Memory B cell (primary cell): ENCODE results near the gene BNC2.
A peak's percentile ranks its signal among the peaks of the same experiment; 100 is the strongest.
"Not testable (repeated sequence)": the region's sequence is repeated elsewhere in the genome, so short reads cannot be mapped to it uniquely, and the experiment has no call there.

Source experiments
- ATAC-seq: fragments of 150-1000 bp; cut with Tn5 transposase; 2 replicates; pipeline ENCODE4 v1.10.0; 2021; ENCODE audit warnings: low read depth, mild to moderate bottlenecking, moderate library complexity
- DNase-seq, 2 donors: peaks; one replicate each; pipeline ENCODE4 v3.0.0; 2022; ENCODE audit warnings: low spot score in 2 of 2
- H3K27ac Mint-ChIP-seq: one replicate; pipeline ENCODE4 v1.8.0; 2022; ENCODE audit warnings: mild to moderate bottlenecking, moderate library complexity, mixed read lengths
- H3K27me3 Mint-ChIP-seq: one replicate; pipeline ENCODE4 v1.8.0; 2022; ENCODE audit warnings: mixed read lengths
- H3K36me3 Mint-ChIP-seq: one replicate; pipeline ENCODE4 v1.8.0; 2022; ENCODE audit warnings: mild to moderate bottlenecking, mixed read lengths
- H3K4me1 Mint-ChIP-seq: one replicate; pipeline ENCODE4 v1.8.0; 2022; ENCODE audit warnings: mixed read lengths
- H3K4me3 Mint-ChIP-seq: one replicate; pipeline ENCODE4 v1.8.0; 2022; ENCODE audit warnings: mild to moderate bottlenecking, moderate library complexity, mixed read lengths
- H3K9me3 Mint-ChIP-seq: one replicate; pipeline ENCODE4 v1.8.0; 2022; ENCODE audit warnings: mixed read lengths

BNC2 gene, protein sequence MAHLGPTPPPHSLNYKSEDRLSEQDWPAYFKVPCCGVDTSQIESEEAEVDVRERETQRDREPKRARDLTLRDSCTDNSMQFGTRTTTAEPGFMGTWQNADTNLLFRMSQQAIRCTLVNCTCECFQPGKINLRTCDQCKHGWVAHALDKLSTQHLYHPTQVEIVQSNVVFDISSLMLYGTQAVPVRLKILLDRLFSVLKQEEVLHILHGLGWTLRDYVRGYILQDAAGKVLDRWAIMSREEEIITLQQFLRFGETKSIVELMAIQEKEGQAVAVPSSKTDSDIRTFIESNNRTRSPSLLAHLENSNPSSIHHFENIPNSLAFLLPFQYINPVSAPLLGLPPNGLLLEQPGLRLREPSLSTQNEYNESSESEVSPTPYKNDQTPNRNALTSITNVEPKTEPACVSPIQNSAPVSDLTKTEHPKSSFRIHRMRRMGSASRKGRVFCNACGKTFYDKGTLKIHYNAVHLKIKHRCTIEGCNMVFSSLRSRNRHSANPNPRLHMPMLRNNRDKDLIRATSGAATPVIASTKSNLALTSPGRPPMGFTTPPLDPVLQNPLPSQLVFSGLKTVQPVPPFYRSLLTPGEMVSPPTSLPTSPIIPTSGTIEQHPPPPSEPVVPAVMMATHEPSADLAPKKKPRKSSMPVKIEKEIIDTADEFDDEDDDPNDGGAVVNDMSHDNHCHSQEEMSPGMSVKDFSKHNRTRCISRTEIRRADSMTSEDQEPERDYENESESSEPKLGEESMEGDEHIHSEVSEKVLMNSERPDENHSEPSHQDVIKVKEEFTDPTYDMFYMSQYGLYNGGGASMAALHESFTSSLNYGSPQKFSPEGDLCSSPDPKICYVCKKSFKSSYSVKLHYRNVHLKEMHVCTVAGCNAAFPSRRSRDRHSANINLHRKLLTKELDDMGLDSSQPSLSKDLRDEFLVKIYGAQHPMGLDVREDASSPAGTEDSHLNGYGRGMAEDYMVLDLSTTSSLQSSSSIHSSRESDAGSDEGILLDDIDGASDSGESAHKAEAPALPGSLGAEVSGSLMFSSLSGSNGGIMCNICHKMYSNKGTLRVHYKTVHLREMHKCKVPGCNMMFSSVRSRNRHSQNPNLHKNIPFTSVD

DNA sequence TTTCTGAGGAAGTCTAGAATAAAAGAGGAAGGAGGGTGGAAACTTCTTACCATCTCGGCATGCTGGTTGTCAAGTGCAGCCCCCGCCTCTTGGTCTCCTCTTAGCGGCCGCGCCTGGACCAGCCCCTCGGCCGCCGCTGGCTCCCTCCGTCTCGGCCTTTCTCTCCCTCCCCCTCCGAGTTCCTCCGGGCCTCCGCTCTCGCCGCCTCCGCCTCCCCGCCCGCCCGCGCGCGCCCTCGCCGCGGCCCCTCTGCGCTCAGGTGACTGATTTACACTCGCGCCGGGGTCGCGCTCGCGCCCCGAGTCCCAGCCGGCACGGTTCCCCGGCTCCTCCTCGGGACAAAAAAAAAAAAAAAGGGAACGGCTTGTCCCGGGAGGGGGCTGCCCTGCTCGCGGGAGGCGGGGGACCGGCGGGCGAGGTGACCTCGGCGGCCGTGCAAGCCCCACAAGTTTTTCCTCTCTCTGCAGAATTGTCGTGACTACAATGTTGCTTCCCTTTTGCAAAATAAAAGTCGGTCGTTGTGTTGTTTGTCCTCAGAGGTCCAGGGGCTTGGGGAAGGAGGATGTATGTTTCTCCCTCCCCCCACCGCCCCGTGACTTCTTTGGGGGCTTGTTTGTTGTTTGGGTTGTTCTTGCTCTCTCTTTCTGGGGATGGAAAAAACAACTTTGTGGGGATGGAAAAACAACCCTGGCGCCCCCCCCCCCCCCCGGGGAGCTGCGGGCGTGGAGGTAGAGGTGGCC lies at the start of gene BNC2:
BNC2 (minus strand) TSS at position 75 of the 740 bp plus-strand sequence; CDS start at position 53, 22 bp downstream.
- H3K9me3 Mint-ChIP-seq, result no peaks in the 10 kb centered on the region
- ATAC-seq, result no peak
- H3K36me3 Mint-ChIP-seq, result peaks cover 2% of the 10 kb centered on the region
- H3K4me1 Mint-ChIP-seq, result no peaks in the 10 kb centered on the region
- H3K27ac Mint-ChIP-seq, result no peak within 1 kb of the TSS
- H3K27me3 Mint-ChIP-seq, result peaks cover 11% of the 10 kb centered on the region
- peak within 1 kb of the TSS; percentile 60 for H3K4me3 Mint-ChIP-seq
- DNase-seq, result no peak

DNA sequence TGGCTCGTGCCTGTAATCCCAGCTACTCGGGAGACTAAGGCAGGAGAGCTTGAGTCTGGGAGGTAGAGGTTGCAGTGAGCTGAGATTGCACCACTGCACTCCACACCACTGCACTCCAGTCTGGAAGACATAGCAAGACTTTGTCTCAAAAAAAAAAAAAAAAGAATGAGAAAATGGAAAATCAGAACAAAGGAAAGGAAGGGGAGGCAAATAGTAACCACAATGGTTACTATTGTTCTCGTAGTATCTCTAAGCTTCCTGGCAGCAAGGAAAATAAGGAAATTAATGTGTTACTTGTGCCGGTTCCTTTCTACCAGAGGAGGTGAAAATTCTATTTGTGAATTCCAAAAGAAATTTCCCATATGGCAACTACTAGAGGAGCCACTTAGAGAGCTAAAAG lies 48.5 kb upstream of the BNC2 start:
- H3K4me3 Mint-ChIP-seq, result no peak overlapping the region
- ATAC-seq (no peak), DNase-seq (no peak)
- no peaks in the 10 kb centered on the region for H3K4me1 Mint-ChIP-seq
- no peak overlapping the region for H3K27ac Mint-ChIP-seq
- no peaks in the 10 kb centered on the region for H3K36me3 Mint-ChIP-seq
- no peaks in the 10 kb centered on the region for H3K27me3 Mint-ChIP-seq
- peaks cover 16% of the 10 kb centered on the region for H3K9me3 Mint-ChIP-seq

DNA sequence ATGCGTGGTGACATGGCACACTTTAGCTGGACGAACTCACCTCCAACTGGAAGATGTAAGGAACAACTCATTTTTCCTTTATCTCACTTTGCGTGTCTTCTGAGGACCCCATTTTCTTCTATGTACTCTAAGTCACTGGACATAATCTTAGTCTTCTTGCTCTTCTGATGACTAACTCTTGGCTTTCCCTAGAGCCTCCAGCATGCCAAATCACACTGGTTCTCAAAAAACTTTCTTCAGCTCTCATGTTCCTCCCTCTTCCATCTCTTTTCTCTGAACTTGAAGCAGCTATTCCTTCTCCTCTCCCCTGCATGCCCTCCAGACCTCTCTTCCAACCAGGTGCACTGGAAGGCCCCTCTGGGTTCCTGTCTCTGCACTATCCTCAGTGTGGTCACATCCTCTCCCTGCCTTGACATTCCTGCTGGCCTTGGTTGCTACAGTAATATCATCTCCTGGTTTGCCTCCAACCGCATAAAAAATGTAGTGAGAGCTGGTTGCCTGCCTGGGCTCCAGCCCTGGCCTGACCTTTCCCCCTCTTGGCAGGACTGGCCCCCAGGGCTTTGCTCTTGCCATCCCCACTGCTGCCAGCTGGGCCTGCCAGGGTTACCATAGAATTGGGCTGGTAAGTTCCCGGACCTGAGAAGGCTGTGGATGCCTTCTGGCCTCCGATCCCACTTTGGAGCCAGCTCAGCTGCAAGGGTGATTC lies 44.8 kb upstream of the BNC2 start:
- Mint-ChIP-seq H3K27me3 (no peaks in the 10 kb centered on the region), H3K4me3 (no peak overlapping the region), H3K36me3 (no peaks in the 10 kb centered on the region), H3K9me3 (peaks cover 14% of the 10 kb centered on the region), H3K4me1 (no peaks in the 10 kb centered on the region), H3K27ac (no peak overlapping the region)
- DNase-seq (no peak), ATAC-seq (no peak)

DNA sequence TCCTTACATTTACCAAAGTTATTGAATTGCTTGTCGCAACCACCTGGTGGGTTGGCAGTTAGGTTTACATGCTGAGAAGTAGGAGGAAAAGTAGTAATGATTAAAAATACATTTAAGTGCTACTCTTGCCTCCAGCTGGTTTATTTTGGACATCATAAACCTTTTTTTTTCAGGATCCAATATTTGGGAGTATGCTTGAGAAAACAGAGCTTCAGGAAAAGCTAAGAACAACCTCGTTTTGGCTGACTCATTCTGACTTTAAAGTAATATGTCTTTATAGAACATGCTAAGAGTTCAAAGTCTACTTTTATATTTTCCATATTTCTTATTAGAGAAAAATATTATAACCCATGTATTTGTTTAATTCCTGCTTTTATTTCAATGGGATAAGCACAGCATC lies 41.7 kb upstream of the BNC2 start:
- H3K4me1 Mint-ChIP-seq, result no peaks in the 10 kb centered on the region
- peaks cover 8% of the 10 kb centered on the region for H3K9me3 Mint-ChIP-seq
- DNase-seq (no peak), ATAC-seq (no peak)
- no peak overlapping the region for H3K4me3 Mint-ChIP-seq
- H3K27ac Mint-ChIP-seq, result no peak overlapping the region
- no peaks in the 10 kb centered on the region for H3K36me3 Mint-ChIP-seq
- no peaks in the 10 kb centered on the region for H3K27me3 Mint-ChIP-seq

DNA sequence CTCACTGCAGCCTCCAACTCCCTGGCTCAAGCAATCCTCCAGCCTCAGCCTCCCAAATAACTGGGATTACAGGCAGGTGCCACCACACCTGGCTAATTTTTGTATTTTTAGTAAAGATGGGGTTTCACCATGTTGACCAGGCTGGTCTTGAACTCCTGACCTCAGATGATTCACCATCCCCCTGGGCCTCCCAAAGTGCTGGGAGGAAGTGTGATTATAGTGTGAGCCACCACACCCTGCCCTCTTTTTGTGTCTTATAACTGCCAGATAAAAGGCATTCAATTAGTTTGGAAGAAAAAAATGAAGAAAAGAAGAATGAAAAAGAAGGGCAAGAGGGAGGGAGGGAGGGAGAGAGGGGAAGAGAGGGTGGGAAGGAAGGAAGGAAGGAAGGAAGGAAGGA lies 37.7 kb upstream of the BNC2 start:
- not testable (repeated sequence) for H3K4me3 Mint-ChIP-seq, H3K27me3 Mint-ChIP-seq, DNase-seq, H3K36me3 Mint-ChIP-seq, H3K9me3 Mint-ChIP-seq, H3K27ac Mint-ChIP-seq, ATAC-seq, H3K4me1 Mint-ChIP-seq

DNA sequence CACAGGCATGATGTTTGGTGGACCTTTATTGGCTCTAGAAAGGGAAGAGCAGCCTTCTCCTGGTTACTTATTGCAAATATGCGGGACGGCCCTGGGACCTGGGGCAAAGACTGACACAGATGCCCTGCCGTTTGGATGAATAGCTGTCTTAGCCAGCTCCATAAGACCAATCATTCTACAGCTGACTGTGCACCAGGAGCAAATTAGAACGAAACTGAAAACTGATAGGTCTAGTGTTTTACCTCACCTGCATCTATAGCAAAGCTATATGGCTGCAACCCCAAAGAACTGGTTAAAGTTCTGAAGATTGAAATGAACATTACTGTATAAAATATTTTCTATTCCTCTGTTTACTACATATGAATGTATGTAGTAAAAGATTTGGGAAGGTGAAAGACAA lies 34.2 kb upstream of the BNC2 start:
- Mint-ChIP-seq H3K27me3 (no peaks in the 10 kb centered on the region), H3K27ac (no peak overlapping the region), H3K4me1 (no peaks in the 10 kb centered on the region), H3K4me3 (no peak overlapping the region), H3K9me3 (peaks cover 5% of the 10 kb centered on the region), H3K36me3 (no peaks in the 10 kb centered on the region)
- DNase-seq (no peak), ATAC-seq (no peak)

DNA sequence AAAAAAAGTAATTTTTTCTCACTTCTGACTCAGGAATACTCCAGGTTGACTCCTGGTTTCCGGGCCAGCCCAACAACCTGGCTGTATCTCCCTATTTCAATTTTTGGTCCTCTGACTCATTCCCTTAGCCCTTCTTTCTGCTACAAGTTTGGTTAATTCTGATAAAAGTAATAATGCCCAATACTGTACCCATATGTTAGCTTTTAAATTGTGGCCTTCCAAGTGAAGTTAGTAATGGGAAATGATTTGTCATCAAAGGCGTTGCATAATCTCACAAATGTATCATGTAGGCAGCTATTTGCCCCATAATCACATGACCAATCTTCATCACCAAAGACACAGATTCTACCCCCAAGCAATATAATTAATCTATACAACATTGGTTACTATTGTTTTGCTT lies 31.1 kb upstream of the BNC2 start:
- Mint-ChIP-seq H3K4me1 (no peaks in the 10 kb centered on the region), H3K27ac (no peak overlapping the region), H3K4me3 (no peak overlapping the region), H3K27me3 (no peaks in the 10 kb centered on the region), H3K36me3 (no peaks in the 10 kb centered on the region), H3K9me3 (peaks cover 5% of the 10 kb centered on the region)
- no peak for ATAC-seq
- no peak for DNase-seq

DNA sequence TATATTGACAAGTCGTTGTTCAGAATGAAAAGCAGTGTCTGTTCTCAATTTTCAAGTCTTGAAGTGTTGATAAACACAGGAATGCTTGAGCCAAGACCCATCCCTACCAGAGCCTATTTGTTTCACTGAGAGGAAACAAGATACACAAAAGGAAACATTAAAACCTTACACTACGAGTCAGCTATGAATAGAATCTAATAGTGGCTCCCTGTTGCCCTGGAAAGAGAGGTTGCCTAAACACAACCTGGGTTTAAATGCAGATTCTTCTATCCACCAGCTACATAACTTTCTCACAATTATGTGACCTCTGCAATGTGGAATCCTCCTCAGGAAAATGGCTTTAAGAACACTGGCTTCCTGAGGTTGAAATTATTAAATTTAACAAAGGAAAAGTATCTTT lies 29.1 kb upstream of the BNC2 start:
- no peak for DNase-seq
- no peaks in the 10 kb centered on the region for H3K36me3 Mint-ChIP-seq
- no peaks in the 10 kb centered on the region for H3K4me1 Mint-ChIP-seq
- no peak overlapping the region for H3K4me3 Mint-ChIP-seq
- no peak for ATAC-seq
- H3K9me3 Mint-ChIP-seq, result peaks cover 5% of the 10 kb centered on the region
- no peaks in the 10 kb centered on the region for H3K27me3 Mint-ChIP-seq
- no peak overlapping the region for H3K27ac Mint-ChIP-seq

DNA sequence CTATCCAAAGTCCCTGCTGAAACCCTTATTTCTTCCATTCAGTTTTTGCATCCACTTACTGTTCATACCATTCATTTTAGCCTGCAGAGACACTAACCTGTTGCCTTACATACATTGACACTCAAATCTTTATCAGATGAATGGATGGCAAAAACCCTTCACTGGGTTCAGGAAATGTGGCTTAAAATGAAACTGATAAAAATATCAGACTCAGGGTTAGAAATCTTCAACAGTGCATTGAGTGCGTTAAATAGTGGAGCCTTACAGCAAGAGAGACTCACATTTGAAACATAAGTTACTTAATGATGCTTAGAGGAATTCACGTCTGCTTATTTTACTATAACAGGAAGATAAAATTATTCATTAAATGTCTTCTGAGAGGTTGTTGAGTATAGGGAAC lies 28.0 kb upstream of the BNC2 start:
- ATAC-seq, result no peak
- H3K27ac Mint-ChIP-seq, result no peak overlapping the region

DNA sequence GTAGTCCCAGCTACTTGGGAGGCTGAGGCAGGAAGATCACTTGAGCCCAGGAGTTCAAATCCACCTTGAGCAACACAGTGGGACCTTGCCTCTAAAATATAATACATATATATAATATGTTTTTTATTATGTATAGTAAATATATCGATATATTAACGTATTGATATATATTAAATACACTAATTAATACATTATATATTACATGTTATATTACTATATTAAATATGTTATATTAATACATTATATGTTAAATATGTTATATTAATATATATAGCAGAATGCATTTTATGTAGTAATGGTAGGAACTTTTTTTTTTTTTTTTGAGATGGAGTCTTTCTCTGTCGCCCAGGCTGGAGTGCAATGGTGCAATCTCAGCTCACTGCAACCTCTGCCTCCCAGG lies 18.1 kb upstream of the BNC2 start:
- no peak overlapping the region for H3K4me3 Mint-ChIP-seq
- H3K27me3 Mint-ChIP-seq, result no peaks in the 10 kb centered on the region
- no peaks in the 10 kb centered on the region for H3K36me3 Mint-ChIP-seq
- no peak overlapping the region for H3K27ac Mint-ChIP-seq
- ATAC-seq (no peak), DNase-seq (no peak)
- H3K9me3 Mint-ChIP-seq, result peaks cover 2% of the 10 kb centered on the region
- no peaks in the 10 kb centered on the region for H3K4me1 Mint-ChIP-seq

More for the DNA sequence above, 28.0 kb upstream of the BNC2 start:
- Mint-ChIP-seq H3K36me3 (no peaks in the 10 kb centered on the region), H3K4me3 (no peak overlapping the region), H3K4me1 (no peaks in the 10 kb centered on the region), H3K27me3 (no peaks in the 10 kb centered on the region), H3K9me3 (peaks cover 5% of the 10 kb centered on the region)
- DNase-seq, result no peak

DNA sequence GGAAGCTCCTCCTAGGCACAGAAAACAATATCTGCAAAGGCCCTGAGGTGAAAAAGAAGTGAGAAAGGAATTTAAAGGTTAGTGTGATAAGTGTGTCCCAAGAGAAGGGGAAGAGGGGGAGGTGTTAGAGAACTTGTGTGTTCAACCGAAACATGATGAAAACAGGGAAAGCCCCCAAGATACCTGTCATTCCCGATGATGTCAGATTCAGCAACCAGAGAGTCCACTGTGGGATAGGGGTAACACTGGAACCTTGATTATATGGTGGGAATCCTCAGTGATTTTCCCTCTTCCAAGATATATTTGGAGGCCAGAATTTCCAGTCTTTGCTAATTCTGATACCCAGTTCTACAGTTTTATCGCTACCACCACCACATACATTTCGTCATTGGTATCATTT lies 15.5 kb upstream of the BNC2 start:
- no peak overlapping the region for H3K27ac Mint-ChIP-seq
- no peaks in the 10 kb centered on the region for H3K36me3 Mint-ChIP-seq
- ATAC-seq (no peak), DNase-seq (no peak)
- H3K4me1 Mint-ChIP-seq, result no peaks in the 10 kb centered on the region
- no peaks in the 10 kb centered on the region for H3K27me3 Mint-ChIP-seq
- peaks cover 7% of the 10 kb centered on the region for H3K9me3 Mint-ChIP-seq
- no peak overlapping the region for H3K4me3 Mint-ChIP-seq

DNA sequence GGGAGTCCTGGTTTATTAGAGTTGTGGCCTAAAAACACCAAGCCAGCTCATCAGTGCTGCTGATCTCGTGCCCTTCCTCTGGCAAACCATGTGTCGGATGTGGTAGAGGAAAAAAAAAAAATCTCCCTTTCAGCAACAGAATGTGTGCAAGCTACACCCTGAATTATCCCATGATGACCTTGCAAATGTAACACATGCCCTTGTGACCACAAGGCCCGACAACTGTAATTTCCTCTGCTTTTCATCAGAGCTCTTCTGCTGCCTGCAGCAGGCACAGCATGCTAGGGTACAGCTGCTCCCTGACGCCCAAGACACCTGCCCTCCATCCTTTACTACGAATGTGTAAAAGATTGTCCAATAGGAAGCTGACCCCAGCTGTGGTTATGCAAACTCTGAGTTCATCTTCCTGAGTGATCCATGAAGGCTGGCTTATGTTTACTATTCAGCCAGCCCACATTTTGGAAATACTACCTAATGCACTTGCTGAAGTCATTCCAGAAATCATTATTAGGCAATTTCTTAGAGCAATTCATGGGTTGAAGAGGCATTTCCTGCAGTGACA lies 14.6 kb upstream of the BNC2 start:
- H3K4me1 Mint-ChIP-seq, result no peaks in the 10 kb centered on the region
- H3K36me3 Mint-ChIP-seq, result no peaks in the 10 kb centered on the region
- H3K4me3 Mint-ChIP-seq, result no peak overlapping the region
- DNase-seq (no peak), ATAC-seq (no peak)
- H3K27me3 Mint-ChIP-seq, result no peaks in the 10 kb centered on the region
- H3K27ac Mint-ChIP-seq, result no peak overlapping the region
- peaks cover 9% of the 10 kb centered on the region for H3K9me3 Mint-ChIP-seq

DNA sequence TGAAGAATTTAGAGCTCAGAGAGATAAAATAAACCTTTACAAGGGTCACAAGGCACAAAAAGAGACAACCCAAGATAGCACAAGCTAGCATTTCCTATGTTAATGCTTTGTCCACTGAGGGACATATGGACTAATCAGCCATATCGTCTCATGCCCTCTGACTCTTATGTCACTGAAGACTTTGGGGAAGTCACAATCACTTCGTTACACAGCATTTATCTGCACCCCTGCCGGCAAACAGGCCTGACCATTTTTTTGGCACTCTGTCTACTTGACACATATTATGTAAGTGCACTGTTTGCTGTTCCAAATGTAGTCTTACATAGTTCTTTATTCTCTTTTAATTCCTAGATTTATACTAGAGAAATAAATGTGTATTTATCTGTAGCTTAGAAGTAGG lies 13.9 kb upstream of the BNC2 start:
- Mint-ChIP-seq H3K9me3 (peaks cover 9% of the 10 kb centered on the region), H3K27ac (no peak overlapping the region), H3K4me1 (no peaks in the 10 kb centered on the region), H3K27me3 (no peaks in the 10 kb centered on the region), H3K4me3 (no peak overlapping the region), H3K36me3 (no peaks in the 10 kb centered on the region)
- ATAC-seq (no peak), DNase-seq (no peak)
